Activated CD8-positive, alpha-beta memory T cell treated with anti-CD3 and anti-CD28 coated beads, Interleukin-2, amount 50 U/mL, for 48 hours (primary cell): ENCODE measurements around the gene AGO1.
"Not testable (repeated sequence)": the region's sequence is repeated elsewhere in the genome, so short reads cannot be mapped to it uniquely, and the experiment has no call there.

ENCODE experiments used
- DNase-seq: peaks from one replicate; pipeline ENCODE4 v3.0.0-alpha.2; 2020

Gene AGO1

DNA sequence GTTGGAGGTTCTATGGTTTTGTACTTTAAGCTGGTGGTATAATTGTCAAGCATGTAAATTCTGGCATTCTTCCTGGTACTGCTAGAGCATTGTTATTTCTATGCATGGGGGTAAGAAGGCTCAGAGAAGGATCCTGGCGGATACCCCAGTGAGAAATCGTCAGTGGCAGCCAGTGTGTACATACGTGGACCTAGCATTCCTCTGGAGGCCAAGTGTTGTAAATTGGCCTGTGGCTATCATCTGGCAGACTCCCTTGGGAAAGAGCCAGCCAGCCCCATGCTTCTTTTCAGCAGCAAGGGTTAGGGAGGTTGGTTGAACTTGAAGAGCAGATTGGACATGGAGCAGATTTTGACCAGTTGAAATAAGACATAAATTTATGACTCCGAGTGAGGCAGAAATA lies 42.7 kb downstream of the AGO1 start:
- no peak for DNase-seq

DNA sequence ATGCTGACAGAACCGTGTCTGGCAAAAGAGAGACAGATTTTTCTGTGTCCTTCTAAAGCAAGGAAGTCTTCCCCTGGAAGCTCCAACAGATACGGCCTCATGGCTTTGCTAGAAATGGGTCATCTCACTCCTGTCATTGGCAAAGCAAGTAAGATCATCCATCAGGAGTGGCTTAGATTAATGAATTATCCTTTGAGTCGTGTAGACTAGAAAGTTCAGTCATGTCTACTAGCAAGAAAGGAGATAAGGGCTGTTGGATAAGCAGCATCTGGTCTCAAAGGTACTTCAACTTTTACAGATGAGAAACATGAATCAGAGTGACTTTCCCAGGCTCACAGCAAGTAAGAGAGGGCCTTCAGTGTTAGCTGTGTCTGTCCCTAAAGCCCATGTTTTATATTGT lies 44.5 kb downstream of the AGO1 start:
- DNase-seq = no peak

DNA sequence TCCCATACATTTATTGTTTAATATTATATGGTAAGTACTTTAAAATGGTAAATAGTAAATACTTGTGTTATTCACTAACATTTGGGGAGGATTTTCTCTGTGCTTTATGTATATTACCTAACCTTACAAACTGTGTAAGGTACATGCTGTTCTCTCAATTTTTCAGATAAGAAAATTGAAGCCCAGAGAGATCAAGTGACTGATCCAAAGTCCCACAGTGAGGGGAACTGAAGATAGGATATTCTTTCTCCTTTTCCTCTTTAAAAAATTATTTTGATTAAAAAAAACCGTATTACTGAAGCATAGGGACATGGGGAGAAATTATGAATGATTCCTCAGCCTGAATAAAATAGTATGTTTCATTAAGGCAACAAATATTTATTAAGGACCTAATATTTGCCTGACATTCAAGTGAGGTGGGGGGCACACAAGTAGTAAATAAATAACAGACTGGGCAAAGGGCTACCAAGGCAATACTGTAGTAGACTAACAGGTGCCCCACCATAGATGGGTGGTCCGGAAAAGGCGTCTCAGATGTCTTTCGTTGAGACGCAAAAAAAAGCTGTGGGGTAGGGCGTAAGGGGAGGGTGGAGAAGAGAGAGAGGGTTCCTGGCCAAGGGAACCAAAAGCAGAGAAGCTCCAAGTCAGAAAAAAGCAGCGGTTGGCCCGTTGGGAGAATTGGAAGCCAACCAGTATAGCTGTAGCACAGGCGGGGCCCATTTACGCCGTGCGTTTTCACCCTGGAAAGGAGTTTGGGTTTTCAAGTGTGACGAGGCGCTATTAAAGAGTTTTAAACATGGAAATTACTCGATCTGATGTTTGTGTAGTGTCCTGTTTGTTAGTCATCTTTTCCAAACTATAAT lies 47.0 kb downstream of the AGO1 start:
- peak; percentile 67 for DNase-seq

DNA sequence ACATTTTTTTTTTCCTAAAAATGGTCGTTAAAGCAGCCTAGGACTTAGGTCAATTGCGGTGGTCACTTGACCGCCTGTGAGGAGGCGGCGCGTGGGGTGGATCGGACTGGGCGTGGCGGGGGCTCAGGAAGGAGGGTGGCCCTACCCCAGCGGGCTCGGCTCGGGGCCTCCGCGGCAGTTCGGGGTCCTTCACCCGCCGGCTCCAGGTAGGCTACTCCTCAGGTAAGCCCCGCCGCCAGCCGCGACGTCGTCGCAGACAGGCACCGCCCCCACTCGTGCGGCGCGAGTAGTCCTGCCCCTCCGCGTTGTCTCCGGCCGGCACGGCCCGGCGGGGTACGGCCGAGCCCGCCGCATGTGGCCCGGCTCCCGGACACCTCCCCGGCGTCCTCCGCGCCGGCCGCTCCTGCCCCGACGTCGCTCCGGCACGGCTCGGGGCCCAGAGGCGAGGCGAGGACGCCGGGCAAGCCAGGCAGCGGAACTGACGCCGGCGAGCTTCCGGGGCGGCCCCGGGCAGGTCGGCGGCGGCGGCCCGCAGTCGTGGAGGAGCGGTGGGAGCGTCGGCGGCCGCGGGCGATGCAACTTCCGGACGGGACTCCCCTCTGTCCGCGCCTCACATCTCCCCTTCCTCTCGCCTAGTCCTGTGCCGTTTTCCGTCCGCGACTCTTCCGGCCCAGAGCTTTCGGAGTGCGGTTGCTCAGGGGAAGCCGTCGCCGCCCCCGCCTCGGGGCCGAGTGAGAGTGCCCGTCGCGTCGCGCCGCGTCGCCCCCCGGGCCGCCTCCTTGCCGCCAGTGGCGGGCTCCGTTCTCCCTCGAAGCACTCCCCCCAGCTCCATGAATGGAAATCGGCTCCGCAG lies 47.8 kb downstream of the AGO1 start, which contains the start of gene AGO3:
AGO3 (plus strand) TSS at position 513 of the 853 bp plus-strand sequence; CDS start at position 835, 322 bp downstream.
- DNase-seq = peak; percentile 94

DNA sequence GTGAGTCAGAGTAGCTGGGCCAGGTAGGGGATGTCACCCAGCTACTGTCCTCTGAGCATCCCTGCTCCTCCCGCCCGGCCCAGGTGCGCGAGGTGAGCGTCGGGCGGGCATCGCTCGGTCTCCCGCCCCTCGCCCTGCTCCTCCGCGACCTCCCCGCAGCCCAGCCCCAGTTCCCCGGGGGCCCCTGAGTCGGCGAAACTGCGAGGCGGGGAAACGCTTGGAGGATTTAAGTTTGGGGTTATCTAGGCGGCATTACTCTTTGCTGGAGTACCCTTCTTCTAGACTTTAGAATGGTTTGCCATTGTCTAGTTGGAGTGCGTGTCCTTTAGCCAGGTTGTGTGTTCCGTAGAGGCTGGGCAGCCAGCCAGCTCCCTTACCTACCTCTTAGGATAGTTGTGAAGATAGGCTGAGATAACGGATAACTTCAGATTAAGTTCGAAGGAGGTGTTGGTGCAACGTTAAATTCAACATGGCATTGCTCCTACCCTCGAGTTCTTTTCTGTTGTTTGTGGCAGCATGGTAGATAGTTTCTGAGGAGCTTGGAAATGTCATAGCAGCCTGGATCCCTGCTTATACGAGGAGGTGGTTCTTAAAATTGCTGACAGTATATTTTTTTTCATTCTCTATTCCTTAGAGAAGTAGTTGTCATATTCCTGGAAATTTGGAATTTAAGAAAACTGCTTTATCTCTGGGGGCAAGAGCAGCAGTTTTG lies 48.6 kb downstream of the AGO1 start:
- DNase-seq = no peak

DNA sequence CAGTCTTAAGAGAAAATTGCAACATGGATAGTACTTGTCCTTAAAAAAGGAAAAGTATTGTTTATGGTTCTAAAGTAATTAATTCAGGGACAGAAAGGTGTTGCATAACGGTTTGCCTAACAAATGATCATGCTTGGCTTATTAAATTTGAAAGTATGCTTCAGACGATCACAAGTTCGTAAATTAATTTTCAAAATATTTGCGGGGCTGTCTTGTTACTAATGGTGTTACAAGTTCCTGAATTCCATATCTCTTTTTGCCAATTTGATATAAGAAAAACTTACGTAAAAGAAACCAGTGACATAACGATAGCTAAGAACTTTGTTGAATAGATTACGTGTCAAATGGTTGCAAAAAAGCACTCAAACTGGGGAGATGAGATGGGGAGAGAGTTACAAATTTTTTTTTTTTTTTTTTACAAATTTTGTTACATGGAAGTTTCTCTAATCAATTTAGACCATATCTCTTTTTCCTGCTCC lies 49.2 kb downstream of the AGO1 start:
- no peak for DNase-seq

DNA sequence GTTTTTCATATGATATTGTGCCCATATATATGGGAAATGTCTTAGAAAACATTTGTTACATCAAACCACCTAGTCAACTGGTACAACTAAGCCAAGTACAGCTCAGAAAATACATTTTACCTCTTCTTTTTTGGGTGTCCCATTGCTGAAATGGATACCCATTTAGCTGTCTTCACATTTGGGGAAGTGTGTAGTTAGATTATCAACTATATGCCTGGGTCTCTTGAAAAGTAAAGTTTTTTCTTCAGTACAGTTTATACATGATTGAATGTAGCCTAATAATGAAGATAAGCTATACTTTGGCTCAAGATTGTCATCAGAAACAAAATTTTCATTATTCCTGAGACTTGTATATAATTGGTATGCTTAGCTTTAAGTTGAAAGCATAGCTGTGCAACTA lies 49.9 kb downstream of the AGO1 start:
- no peak for DNase-seq

DNA sequence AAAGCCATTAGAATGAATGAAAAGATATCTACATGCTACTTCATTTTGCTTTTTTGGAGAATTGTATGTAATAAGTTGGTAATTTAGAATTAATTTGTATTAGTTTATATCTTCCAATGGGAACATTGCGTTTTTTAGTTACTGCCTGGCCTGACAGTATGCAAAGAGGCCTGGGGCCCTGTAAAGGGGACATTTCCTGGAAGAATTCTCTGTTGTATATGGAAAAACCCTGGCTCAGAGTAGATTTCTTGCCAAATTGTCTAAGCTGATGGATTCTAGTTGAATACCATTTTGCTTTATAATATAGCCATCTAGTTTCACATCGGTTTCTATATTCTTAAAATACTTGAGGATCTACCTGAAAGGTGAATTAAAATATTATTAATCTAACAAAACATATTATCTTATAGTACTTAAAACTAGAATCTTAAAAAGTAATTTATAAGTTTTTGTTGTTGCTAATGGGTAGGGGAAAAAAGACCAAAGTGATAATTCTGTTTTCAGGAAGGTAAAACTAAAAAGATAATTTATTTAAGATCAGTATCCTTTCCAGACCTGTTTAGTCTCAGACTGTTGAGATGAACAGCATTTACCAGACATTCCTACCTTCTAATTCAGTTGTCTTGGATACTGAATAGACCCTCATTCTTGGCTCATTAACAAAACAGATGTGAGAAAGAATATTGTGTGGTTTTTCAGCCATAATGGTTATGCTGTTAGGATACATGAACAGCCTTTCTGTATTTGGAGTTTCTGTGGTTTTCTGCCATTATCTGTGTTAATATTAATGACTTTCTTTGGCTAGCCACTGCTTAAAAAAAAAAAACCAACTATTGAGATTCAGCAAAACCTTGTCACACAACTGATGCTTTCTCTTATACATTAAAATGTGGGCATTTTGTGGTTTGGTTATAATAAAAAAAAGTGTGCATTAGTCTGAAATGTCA lies 52.7 kb downstream of the AGO1 start:
- no peak for DNase-seq

DNA sequence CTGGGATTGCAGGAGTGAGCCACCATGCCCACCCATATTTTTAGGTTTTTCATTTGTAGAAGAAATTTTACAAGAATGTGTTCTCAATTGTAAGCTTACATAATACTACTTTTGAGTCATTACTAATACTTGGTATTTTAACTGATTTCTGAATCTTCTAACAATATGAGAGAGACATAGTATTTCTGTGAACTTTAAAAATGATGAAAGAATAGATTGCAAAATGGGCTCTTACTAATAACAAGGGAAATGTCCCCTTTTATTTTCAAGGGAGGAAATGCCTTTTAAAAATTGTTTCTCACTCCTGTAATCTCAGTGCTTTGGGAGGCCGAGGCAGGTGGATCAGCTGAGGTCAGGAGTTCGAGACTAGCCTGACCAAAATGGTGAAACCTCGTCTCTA lies 53.8 kb downstream of the AGO1 start:
- no peak for DNase-seq

DNA sequence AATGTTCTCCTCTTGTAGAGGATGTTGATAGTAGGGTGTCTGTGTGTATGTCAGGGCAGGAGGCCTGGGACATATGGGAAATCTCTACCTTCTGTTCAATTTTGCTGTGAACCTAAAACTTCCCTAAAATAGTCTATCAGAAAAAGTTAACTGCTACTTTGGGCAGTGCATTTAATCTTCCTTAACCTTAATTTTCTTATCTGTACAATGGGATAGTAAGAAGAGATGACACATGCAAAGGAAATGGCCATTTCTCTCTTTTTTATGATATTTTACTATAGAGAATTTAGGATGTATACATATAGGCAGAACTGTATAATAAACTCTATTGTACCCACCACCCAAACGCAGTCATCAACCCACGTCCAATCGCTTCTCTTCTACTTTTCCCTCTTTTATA lies 56.5 kb downstream of the AGO1 start:
- DNase-seq = no peak

DNA sequence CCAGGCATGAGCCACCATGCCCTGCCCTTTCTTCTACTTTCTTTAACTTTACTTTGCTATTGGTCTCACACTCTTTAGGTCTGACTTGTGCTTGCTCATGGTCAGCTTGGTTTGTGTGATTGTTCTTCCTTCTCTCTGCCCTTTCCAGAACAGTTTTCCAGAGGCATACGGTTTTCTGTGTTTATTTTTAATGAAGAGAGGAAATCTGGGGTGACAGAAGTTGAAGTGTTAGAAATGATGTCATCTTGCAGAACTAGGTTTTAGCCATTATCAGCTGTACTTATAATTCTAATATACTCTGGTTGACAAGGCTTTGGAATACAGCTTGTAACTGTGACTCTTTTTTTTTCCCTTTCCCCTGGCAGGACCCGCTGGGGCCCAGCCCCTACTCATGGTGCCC lies 62.3 kb downstream of the AGO1 start:
- DNase-seq = no peak

DNA sequence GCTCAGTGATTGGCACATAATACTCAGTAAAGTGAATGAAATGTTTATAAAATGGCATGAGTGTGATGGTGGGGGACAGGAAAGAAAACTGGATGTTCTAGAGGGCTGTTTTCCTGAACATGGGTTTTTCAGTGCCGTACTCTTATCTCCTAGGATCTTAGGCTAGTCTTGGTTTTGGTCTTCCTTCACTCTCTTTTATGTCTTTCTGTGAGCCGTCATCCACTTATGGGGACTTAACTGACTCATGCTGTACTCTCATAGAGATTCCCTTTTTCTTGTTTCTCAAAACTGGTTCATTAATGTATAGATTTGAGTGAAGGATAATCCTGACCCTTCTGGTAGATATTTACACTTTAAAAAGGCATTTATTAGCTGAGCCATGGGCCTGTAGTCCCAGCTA lies 64.5 kb downstream of the AGO1 start:
- no peak for DNase-seq

DNA sequence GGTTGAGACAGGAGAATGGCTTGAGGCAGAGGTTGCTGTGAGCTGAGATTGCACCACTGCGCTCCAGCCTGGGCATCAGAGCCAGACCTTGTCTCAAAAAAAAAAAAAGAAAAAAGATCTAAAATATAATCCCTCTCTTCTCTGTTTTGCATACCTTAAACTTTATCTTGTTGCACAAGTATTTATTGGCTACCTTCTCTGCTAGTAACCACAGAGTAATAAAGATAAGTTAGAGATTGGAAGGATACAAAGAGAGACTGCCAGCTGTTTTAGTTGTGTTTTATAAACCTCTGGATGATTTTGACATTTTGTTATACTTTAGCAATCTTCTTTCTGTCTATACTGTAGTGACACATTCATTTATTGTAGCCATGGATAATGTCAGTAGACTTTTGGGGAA lies 75.5 kb downstream of the AGO1 start:
- no peak for DNase-seq

DNA sequence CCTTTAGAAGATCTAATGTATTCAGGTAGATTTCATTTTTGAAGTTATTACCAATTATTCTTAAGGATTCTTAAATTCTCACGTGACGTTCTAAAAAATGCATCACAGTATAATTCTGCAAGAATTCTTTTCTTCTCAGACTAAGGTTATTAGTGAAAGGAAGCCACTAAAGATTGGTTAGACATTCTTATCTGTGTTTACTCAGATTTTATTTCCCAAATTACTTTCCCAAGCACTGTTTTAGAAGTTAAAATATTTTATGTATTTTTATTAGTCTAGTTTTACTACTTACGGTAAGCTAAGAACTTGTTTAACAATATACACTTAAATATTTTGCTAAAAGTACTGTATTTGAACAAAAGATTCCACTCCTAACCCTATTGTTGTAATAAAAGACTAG lies 76.3 kb downstream of the AGO1 start:
- DNase-seq = no peak

DNA sequence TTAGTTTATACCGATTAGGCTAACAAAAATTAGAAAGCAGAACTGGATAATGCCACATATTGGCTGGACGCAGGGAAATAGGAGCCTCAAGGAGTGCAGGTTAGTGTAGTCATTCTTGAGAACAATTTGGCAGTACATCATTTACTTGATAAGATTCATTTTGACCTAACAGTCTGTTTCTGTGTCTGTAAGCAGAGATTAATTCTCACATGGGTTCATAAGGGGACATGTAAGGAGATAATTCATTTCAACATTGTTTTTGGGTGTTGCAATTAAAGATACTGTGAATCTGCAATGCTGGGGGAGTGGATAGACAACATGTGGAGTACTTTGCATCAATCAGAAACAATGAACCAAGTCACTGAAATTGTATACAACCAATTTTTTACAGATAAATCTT lies 79.9 kb downstream of the AGO1 start:
- DNase-seq = no peak

DNA sequence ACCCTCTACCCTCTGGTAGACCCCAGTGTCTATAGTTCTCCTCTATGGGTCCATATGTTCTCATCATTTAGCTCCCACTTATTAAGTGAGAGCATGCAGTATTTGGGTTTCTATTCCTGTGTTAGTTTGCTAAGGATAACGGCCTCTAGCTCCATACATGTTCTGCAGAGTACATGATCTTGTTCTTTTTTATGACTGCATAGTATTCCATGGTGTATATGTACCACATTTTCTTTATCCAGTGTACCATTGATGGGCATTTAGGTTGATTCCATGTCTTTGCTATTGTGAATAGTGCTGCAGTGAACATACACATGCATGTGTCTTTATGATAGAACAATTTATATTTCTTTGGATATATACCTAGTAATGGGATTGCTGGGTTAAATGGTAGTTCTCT lies 81.3 kb downstream of the AGO1 start:
- not testable (repeated sequence) for DNase-seq

DNA sequence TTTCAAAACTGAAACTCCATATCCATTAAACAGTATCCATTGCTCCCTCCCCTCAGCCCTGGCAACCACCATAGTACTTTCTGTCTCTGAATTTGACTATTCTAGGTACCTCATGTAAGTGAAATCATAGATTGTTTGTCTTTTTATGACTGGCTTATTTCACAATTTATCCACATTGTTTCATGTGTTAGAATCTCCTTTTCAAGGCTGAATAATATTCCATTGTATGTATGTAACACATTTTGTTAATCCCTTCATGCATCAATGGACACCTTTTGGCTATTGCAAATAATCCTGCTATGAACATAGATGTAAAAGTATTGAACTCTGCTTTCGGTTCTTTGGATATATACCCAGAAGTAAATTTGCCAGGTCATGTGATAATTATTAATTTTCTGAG lies 85.4 kb downstream of the AGO1 start:
- no peak for DNase-seq

DNA sequence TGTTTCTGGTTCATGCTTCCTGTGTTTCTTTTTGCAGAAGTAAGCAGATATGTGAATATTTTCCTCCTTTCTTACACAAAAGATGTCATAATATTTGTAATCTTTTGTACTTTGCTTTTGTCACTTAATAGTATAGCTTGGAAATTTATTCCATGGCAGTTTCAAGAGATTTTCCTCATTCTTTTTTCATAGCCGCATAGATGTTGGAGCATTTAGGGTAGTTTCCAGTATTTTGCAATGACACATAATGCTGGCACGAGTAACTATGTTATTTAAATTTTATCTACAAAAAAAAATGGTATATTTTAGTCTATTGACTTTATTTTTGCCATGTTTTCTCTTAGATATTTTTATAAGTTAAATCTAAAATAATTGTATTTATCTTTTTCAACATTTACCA lies 88.6 kb downstream of the AGO1 start:
- DNase-seq = no peak

DNA sequence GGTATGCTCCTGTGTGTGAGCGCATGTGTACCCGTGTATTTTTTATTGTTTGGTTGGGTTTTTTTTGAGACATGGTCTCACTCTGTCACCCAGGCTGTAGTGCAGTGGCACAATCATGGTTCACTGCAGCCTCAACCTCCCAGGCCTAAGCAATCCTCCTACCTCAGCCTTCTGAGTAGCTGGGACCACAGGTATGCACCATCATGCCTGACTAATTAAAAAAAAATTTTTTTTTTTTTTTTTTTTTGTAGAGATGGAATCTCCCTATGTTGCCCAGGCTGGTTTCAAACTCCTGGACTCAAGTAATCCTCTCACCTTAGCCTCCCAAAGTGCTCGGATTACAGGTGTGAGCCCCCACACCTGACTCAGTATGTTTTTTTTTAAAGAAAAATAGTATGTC lies 89.6 kb downstream of the AGO1 start:
- not testable (repeated sequence) for DNase-seq

DNA sequence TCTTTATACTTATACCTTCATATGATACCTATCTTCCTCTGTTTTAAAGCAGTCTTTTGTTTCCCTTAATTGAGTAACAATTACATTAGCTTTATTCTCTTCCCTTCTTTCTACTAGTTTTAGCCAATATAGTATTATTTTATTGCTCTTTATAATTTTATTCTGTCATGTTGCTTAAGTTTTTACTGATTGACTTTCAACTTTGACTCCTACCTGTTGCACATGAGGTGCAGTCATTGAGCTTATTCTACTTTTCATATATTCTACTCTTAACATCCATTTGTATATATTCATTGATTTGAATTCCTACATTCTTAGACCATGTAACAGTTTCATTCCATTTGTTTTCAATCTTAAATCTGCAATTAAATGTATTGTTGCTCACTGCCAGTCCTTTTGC lies 97.1 kb downstream of the AGO1 start:
- no peak for DNase-seq
